Measurements from ENCODE around the gene BCAN.

GRCh38 chr1:156627313-156627880, 14.5 kb upstream of the BCAN start:
- TF ChIP-seq CTCF (conservative IDR thresholded peaks at IDR 0.05) (peak; percentile 89), ZFX (IDR thresholded peaks at IDR 0.05) (no peak)
